SU-DHL-6 (cell line): ENCODE measurements around the gene LRRTM4.

Experiments used
- H2AFZ ChIP-seq: fragments of 200-600 bp; sonication (generic); 2 replicates; pipeline ENCODE4 v1.6.1; 2014; ENCODE audit warnings: low read depth, mild to moderate bottlenecking, moderate library complexity, mixed read lengths, antibody characterized with exemption, low read length; ENCODE audit not compliant: severe bottlenecking
- H3F3A ChIP-seq: fragments of 200-600 bp; shearing (Covaris generic); 2 replicates; pipeline ENCODE4 v1.6.0; 2016; ENCODE audit warnings: antibody characterized with exemption, mild to moderate bottlenecking; ENCODE audit not compliant: insufficient read depth
- H3K27ac ChIP-seq: fragments of 200-600 bp; sonication (generic); 2 replicates; pipeline ENCODE4 v1.5.1; 2016; ENCODE audit warnings: low read depth, mild to moderate bottlenecking, low read length, moderate library complexity, mixed read lengths
- H3K27me3 ChIP-seq: fragments of 200-600 bp; sonication (generic), shearing (Covaris generic); 2 replicates; pipeline ENCODE4 v1.6.0; 2014; ENCODE audit warnings: mild to moderate bottlenecking, low read length
- H3K36me3 ChIP-seq: fragments of 200-600 bp; sonication (generic); 2 replicates; pipeline ENCODE4 v1.6.1; 2014; ENCODE audit warnings: mild to moderate bottlenecking, low read length, mixed read lengths
- H3K4me2 ChIP-seq: fragments of 300-600, 200-600 bp; shearing (Covaris generic), sonication (generic); 2 replicates; pipeline ENCODE4 v1.6.0; 2014; ENCODE audit warnings: low read length, low read depth, mild to moderate bottlenecking; ENCODE audit not compliant: poor library complexity, severe bottlenecking
- H3K4me3 ChIP-seq: fragments of 200-600 bp; sonication (generic); 2 replicates; pipeline ENCODE4 v1.5.1; 2014; ENCODE audit warnings: antibody characterized with exemption, low read length, mild to moderate bottlenecking, mixed read lengths; ENCODE audit not compliant: insufficient read depth, poor library complexity, severe bottlenecking
- H3K79me2 ChIP-seq: fragments of 200-600 bp; sonication (generic); 2 replicates; pipeline ENCODE4 v1.6.1; 2014; ENCODE audit warnings: mild to moderate bottlenecking, low read length, moderate library complexity; ENCODE audit not compliant: insufficient read depth
- H3K9ac ChIP-seq: fragments of 200-600 bp; sonication (generic); 2 replicates; pipeline ENCODE4 v1.7.0; 2014; ENCODE audit warnings: mild to moderate bottlenecking, low read length
- H3K9me2 ChIP-seq: fragments of 200-600 bp; sonication (generic); replicated peaks from 2 replicates; pipeline ENCODE4 v1.6.1; 2014; ENCODE audit warnings: low read length; ENCODE audit not compliant: insufficient read depth
- H3K9me3 ChIP-seq: fragments of 200-600 bp; sonication (generic); 2 replicates; pipeline ENCODE4 v1.6.1; 2014; ENCODE audit warnings: low read length, mixed read lengths; ENCODE audit not compliant: insufficient read depth
- H4K20me1 ChIP-seq: fragments of 200-600 bp; sonication (generic); 2 replicates; pipeline ENCODE4 v1.6.1; 2014; ENCODE audit warnings: low read depth, mild to moderate bottlenecking, antibody characterized with exemption, low read length, moderate library complexity, mixed read lengths
- EZH2phosphoT487 ChIP-seq: fragments of 200-600 bp; sonication (generic), shearing (Covaris generic); conservative IDR thresholded peaks from 2 replicates; pipeline ENCODE4 v1.6.1; 2018; ENCODE audit warnings: mild to moderate bottlenecking, antibody characterized with exemption, low read length, moderate library complexity, mixed read lengths
- TF ChIP-seq, protein P1 (sequence below): fragments of 200-600 bp; sonication (generic); IDR thresholded peaks from one replicate; pipeline ENCODE4 v1.5.1; 2017; ENCODE audit warnings: antibody characterized with exemption, mild to moderate bottlenecking, low read length, moderate library complexity; ENCODE audit not compliant: insufficient read depth, poor library complexity, severe bottlenecking

Gene LRRTM4

DNA sequence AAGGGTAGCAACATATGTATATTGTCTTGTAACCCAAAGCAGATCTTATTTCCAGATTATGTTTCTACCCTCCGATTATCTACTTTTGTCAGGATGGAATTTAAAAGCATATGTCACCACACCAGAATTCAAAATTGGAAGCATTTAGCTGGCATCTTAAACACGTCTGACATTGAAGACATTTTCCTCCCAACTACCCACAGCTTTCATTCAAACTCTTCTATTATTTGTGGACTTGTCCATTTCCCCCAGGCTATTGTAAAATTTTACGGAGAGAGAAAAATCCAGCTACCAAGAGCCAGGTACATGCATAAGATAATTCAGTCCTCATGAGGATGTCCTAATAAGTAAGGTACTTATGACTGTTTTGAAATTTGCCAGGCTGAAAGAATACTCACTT, 659.3 kb downstream of the LRRTM4 start:
- Histone ChIP-seq H3K27ac (no peak overlapping the region), H3K4me3 (no peak overlapping the region), H2AFZ (no peak overlapping the region), H3K79me2 (no peaks in the 10 kb centered on the region), H3K4me2 (no peak overlapping the region), H3K9me3 (no peaks in the 10 kb centered on the region), H3K9ac (no peak overlapping the region), H3F3A (no peaks in the 10 kb centered on the region), H3K9me2 (no peaks in the 10 kb centered on the region), H3K36me3 (no peaks in the 10 kb centered on the region), H3K27me3 (no peaks in the 10 kb centered on the region), H4K20me1 (no peaks in the 10 kb centered on the region)
- TF ChIP-seq, protein P1, sequence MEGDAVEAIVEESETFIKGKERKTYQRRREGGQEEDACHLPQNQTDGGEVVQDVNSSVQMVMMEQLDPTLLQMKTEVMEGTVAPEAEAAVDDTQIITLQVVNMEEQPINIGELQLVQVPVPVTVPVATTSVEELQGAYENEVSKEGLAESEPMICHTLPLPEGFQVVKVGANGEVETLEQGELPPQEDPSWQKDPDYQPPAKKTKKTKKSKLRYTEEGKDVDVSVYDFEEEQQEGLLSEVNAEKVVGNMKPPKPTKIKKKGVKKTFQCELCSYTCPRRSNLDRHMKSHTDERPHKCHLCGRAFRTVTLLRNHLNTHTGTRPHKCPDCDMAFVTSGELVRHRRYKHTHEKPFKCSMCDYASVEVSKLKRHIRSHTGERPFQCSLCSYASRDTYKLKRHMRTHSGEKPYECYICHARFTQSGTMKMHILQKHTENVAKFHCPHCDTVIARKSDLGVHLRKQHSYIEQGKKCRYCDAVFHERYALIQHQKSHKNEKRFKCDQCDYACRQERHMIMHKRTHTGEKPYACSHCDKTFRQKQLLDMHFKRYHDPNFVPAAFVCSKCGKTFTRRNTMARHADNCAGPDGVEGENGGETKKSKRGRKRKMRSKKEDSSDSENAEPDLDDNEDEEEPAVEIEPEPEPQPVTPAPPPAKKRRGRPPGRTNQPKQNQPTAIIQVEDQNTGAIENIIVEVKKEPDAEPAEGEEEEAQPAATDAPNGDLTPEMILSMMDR, result no peak
- TF ChIP-seq EZH2phosphoT487, result no peak

DNA sequence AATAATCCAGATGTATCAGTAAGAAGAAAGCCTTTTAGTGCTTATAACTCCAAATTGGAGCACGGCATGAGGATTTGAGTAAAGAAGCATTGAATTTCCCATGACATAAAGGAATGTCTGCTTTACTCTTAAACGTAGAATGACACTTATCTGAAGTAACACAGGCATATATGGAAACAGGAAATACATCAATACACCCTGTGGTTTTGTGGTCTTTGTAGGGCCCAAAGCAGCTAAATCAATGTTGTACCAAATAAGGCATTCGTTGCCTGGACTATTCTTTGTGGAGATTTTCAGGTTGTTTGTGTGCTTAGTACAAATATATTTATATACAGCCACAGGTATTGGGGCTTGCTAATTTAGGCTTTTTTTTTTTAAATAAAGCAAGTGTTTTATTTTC, 660.5 kb downstream of the LRRTM4 start:
- Histone ChIP-seq H3K79me2 (no peaks in the 10 kb centered on the region), H3K27ac (no peak overlapping the region), H3K9me3 (no peaks in the 10 kb centered on the region)

DNA sequence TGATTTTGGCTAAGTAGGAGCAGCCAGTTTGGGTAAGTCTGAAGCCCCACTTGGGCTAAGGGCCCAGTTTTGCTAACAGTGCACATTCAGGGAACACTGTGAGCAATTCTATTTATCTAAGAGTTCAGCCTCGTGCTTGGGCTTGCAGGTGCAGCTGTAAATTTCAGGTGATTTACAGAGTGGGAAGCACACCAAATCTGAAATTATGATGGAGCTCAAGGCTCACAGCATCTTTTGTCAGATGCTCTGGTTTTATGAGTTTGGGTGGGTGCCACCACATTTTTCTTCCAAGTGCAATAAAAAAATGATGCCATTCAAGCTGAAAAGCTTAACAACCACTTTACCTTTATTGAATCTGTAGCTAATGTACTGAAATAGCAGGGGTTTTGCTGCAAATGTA, 671.2 kb downstream of the LRRTM4 start:
- TF ChIP-seq EZH2phosphoT487, result no peak
- TF ChIP-seq, protein P1, result no peak
- Histone ChIP-seq H4K20me1 (no peaks in the 10 kb centered on the region), H3K4me2 (no peak overlapping the region), H3K27ac (no peak overlapping the region), H3K9ac (no peak overlapping the region), H3K36me3 (no peaks in the 10 kb centered on the region), H2AFZ (no peak overlapping the region), H3K79me2 (no peaks in the 10 kb centered on the region), H3K4me3 (no peak overlapping the region), H3K27me3 (no peaks in the 10 kb centered on the region), H3F3A (no peaks in the 10 kb centered on the region), H3K9me2 (no peaks in the 10 kb centered on the region), H3K9me3 (no peaks in the 10 kb centered on the region)

More for the DNA sequence above, 660.5 kb downstream of the LRRTM4 start:
- no peaks in the 10 kb centered on the region for H3K9me2 ChIP-seq
- H3K9ac ChIP-seq, result no peak overlapping the region
- no peaks in the 10 kb centered on the region for H4K20me1 ChIP-seq
- no peaks in the 10 kb centered on the region for H3K27me3 ChIP-seq
- H3K36me3 ChIP-seq, result no peaks in the 10 kb centered on the region
- H3K4me2 ChIP-seq, result no peak overlapping the region
- no peaks in the 10 kb centered on the region for H3F3A ChIP-seq
- TF ChIP-seq, protein P1, result no peak
- TF ChIP-seq EZH2phosphoT487, result no peak
- no peak overlapping the region for H3K4me3 ChIP-seq
- H2AFZ ChIP-seq, result no peak overlapping the region

DNA sequence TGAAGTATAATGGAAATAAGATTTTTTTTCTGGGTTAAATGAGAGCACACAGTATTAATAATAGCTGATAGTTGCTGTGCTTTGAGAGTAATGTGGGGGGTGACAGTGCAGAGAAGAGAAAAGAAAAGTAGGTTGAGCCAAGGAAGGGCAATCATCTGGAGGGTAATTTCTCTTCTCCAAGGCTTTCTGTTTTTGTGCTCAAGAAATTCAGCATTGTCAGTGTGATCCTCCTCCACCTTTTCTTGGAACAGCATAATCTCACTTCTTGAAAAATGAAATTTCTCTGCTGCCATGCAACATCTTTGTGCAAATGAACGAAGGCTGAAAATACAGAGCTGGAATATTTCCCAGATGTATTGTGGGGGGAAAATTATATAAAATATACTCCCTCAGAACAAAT, 673.1 kb downstream of the LRRTM4 start:
- Histone ChIP-seq H4K20me1 (no peaks in the 10 kb centered on the region), H3K4me2 (no peak overlapping the region), H3K79me2 (no peaks in the 10 kb centered on the region), H3K9me3 (no peaks in the 10 kb centered on the region), H3K27ac (no peak overlapping the region), H3K9me2 (no peaks in the 10 kb centered on the region), H3K36me3 (no peaks in the 10 kb centered on the region), H3K9ac (no peak overlapping the region), H3F3A (no peaks in the 10 kb centered on the region), H3K27me3 (no peaks in the 10 kb centered on the region), H3K4me3 (no peak overlapping the region), H2AFZ (no peak overlapping the region)
- no peak for TF ChIP-seq EZH2phosphoT487
- TF ChIP-seq, protein P1, result no peak
